GM23338 (cell line): ENCODE data around the gene SLC16A6. TPM values are rescaled to one million over a fixed set of nuclear protein-coding genes. Genes with fewer than 3 reads are reported as not detected.
"Not testable (repeated sequence)": the region's sequence is repeated elsewhere in the genome, so short reads cannot be mapped to it uniquely, and the experiment has no call there.

ENCODE experiments used
- ATAC-seq: fragments of 200-7000 bp; cut with Tn5 transposase; 3 replicates; pipeline ENCODE4 v1.9.1; 2020
- DNase-seq: peaks from one replicate; pipeline ENCODE4 v3.0.0-alpha.2; 2015; ENCODE audit warnings: low spot score
- H2AFZ ChIP-seq: fragments of 200-600 bp; sonication (generic); 2 replicates; pipeline ENCODE4 v1.8.0; 2016; ENCODE audit warnings: antibody characterized with exemption, mild to moderate bottlenecking, moderate library complexity
- H3F3A ChIP-seq: fragments of 200-600 bp; sonication (generic); replicated peaks from 2 replicates; pipeline ENCODE4 v1.8.0; 2017; ENCODE audit warnings: antibody characterized with exemption, mixed run types, low read depth
- H3K27ac ChIP-seq: fragments of 200-600 bp; sonication (generic); 2 replicates; pipeline ENCODE4 v1.6.1; 2016; ENCODE audit warnings: low read depth
- H3K27me3 ChIP-seq: fragments of 200-600 bp; sonication (generic); 2 replicates; pipeline ENCODE4 v1.8.0; 2016; ENCODE audit warnings: mild to moderate bottlenecking, mixed run types, moderate library complexity; ENCODE audit not compliant: insufficient read depth
- H3K36me3 ChIP-seq: fragments of 200-600 bp; sonication (generic); 2 replicates; pipeline ENCODE4 v1.8.0; 2016; ENCODE audit warnings: mild to moderate bottlenecking; ENCODE audit not compliant: insufficient read depth
- H3K4me1 ChIP-seq: fragments of 200-600 bp; sonication (generic); 2 replicates; pipeline ENCODE4 v1.8.0; 2016; ENCODE audit warnings: mild to moderate bottlenecking, moderate library complexity; ENCODE audit not compliant: insufficient read depth
- H3K4me2 ChIP-seq: fragments of 200-600 bp; sonication (generic); 2 replicates; pipeline ENCODE4 v1.7.1; 2017; ENCODE audit warnings: mixed run types
- H3K4me3 ChIP-seq: fragments of 200-600 bp; sonication (generic); 2 replicates; pipeline ENCODE4 v1.6.1; 2016; ENCODE audit warnings: mixed run types
- H3K79me2 ChIP-seq: fragments of 200-600 bp; sonication (generic); replicated peaks from 2 replicates; pipeline ENCODE4 v1.8.0; 2017; ENCODE audit warnings: mild to moderate bottlenecking; ENCODE audit not compliant: insufficient read depth
- H3K9me2 ChIP-seq: fragments of 200-600 bp; sonication (generic); 2 replicates; pipeline ENCODE4 v1.8.0; 2017; ENCODE audit not compliant: insufficient read depth
- H4K20me1 ChIP-seq: fragments of 200-600 bp; sonication (generic); replicated peaks from 2 replicates; pipeline ENCODE4 v1.8.0; 2017; ENCODE audit warnings: mild to moderate bottlenecking; ENCODE audit not compliant: insufficient read depth
- H3K27ac Mint-ChIP-seq: 2 replicates; pipeline ENCODE4 v1.8.0; 2020; ENCODE audit warnings: inconsistent platforms, mild to moderate bottlenecking, moderate library complexity, mixed read lengths
- H3K27me3 Mint-ChIP-seq: 3 replicates; pipeline ENCODE4 v1.8.0; 2022; ENCODE audit warnings: low read depth, mild to moderate bottlenecking, moderate library complexity, mixed read lengths, inconsistent platforms; ENCODE audit not compliant: insufficient read depth, poor library complexity
- H3K36me3 Mint-ChIP-seq: 3 replicates; pipeline ENCODE4 v1.8.0; 2021; ENCODE audit warnings: low read depth, mild to moderate bottlenecking, inconsistent platforms, moderate library complexity, mixed read lengths
- H3K4me1 Mint-ChIP-seq: 3 replicates; pipeline ENCODE4 v1.8.0; 2020; ENCODE audit warnings: mild to moderate bottlenecking, inconsistent platforms, mixed read lengths
- H3K4me3 Mint-ChIP-seq: 3 replicates; pipeline ENCODE4 v1.8.0; 2021; ENCODE audit warnings: moderate library complexity, mild to moderate bottlenecking, inconsistent platforms, mixed read lengths
- H3K9me3 Mint-ChIP-seq: 3 replicates; pipeline ENCODE4 v1.8.0; 2020; ENCODE audit warnings: moderate library complexity, mild to moderate bottlenecking, inconsistent platforms, mixed read lengths
- CREB1 ChIP-seq: fragments of 250-450 bp; sonication (Bioruptor Pico); IDR thresholded peaks from 2 replicates; pipeline ENCODE4 v1.5.0; 2020; ENCODE audit warnings: low read depth, mild to moderate bottlenecking, moderate library complexity
- CTCF ChIP-seq, 2 experiments: fragments of 200-600 bp in 1 of 2; sonication (generic) in 1 of 2; conservative IDR thresholded peaks; 2 replicates each; pipeline versions ENCODE4 v1.5.1 to v1.6.1; 2016 to 2017; ENCODE audit warnings: antibody characterized with exemption in 2 of 2, low read depth in 2 of 2, mild to moderate bottlenecking in 2 of 2, moderate library complexity in 1 of 2
- EZH2 ChIP-seq: fragments of 200-600 bp; sonication (generic); IDR thresholded peaks from one replicate; pipeline ENCODE4 v1.8.0; 2017; ENCODE audit warnings: antibody characterized with exemption, mild to moderate bottlenecking, low read depth; ENCODE audit not compliant: unreplicated experiment
- EZH2phosphoT487 ChIP-seq: fragments of 200-600 bp; sonication (generic); IDR thresholded peaks from one replicate; pipeline ENCODE4 v1.8.1; 2018; ENCODE audit warnings: antibody characterized with exemption; ENCODE audit not compliant: unreplicated experiment
- JUNB ChIP-seq: IDR thresholded peaks from one replicate; pipeline ENCODE4 v1.6.1; 2016; ENCODE audit warnings: antibody characterized with exemption; ENCODE audit not compliant: unreplicated experiment
- NANOG ChIP-seq: IDR thresholded peaks from 2 replicates; pipeline ENCODE4 v1.6.1; 2016; ENCODE audit warnings: antibody characterized with exemption, borderline replicate concordance
- POLR2AphosphoS5 ChIP-seq: IDR thresholded peaks from 2 replicates; pipeline ENCODE4 v1.6.1; 2016; ENCODE audit warnings: antibody characterized with exemption, low read depth
- STAT1 ChIP-seq: IDR thresholded peaks from one replicate; pipeline ENCODE4 v1.6.1; 2016; ENCODE audit warnings: antibody characterized with exemption; ENCODE audit not compliant: unreplicated experiment
- ZNF114 ChIP-seq: fragments of 250-450 bp; sonication (Bioruptor Pico); IDR thresholded peaks from 2 replicates; pipeline ENCODE4 v1.5.0; 2020; ENCODE audit warnings: mild to moderate bottlenecking, moderate library complexity
- ZNF331 ChIP-seq: fragments of 250-450 bp; sonication (Bioruptor Pico); IDR thresholded peaks from 2 replicates; pipeline ENCODE4 v1.5.0; 2020; ENCODE audit warnings: low read depth, mild to moderate bottlenecking, moderate library complexity
- polyA plus RNA-seq: library from polyadenylated mRNA; unstranded; fragments of >200 nt; fragmentation: Nextera tagmentation; extraction: Ambion mirVana; gene quantifications from 2 replicates; pipeline ENCODE4 v1.2.1, GENCODE V29; 2016
- total RNA-seq: library from RNA; depleted of rRNA; stranded (reverse); fragments of >200 nt; shearing (Covaris generic); gene quantifications from 2 replicates; pipeline ENCODE4 v1.2.3, GENCODE V29; 2014
- TF ChIP-seq, protein P1 (sequence below): IDR thresholded peaks from one replicate; pipeline ENCODE4 v1.6.1; 2018; ENCODE audit warnings: antibody characterized with exemption; ENCODE audit not compliant: unreplicated experiment
- TF ChIP-seq, protein P2 (sequence below): fragments of 250-450 bp; sonication (Bioruptor Pico); IDR thresholded peaks from 2 replicates; pipeline ENCODE4 v1.5.0; 2020; ENCODE audit warnings: mild to moderate bottlenecking, moderate library complexity

SLC16A6 gene
- total and polyA plus RNA-seq, 2 experiments from 2014 or later: not detected

GRCh38 chr17:68231131-68231530, 59.8 kb downstream of the SLC16A6 start:
- DNase-seq, H3K4me1 ChIP-seq, H4K20me1 ChIP-seq, H3K27me3 Mint-ChIP-seq, H3K27me3 ChIP-seq, H2AFZ ChIP-seq, H3K4me2 ChIP-seq, H3K9me2 ChIP-seq, H3K36me3 ChIP-seq, H3K79me2 ChIP-seq, H3K4me3 ChIP-seq, H3F3A ChIP-seq, H3K36me3 Mint-ChIP-seq, H3K9me3 Mint-ChIP-seq, H3K27ac ChIP-seq, H3K4me3 Mint-ChIP-seq, H3K4me1 Mint-ChIP-seq, ATAC-seq, H3K27ac Mint-ChIP-seq: not testable (repeated sequence)

- no peaks in the 10 kb centered on the region; the same call in 2 of the 3 replicates for H3K9me3 Mint-ChIP-seq
- H3K27ac Mint-ChIP-seq: no peak overlapping the region
- DNase-seq: no peak
- H3K4me1 Mint-ChIP-seq: peaks cover 5% of the 10 kb centered on the region; the same call in 1 of the 3 replicates
- Histone ChIP-seq H3K27me3 (no peaks in the 10 kb centered on the region), H3K4me3 (no peak overlapping the region), H3K9me2 (no peaks in the 10 kb centered on the region), H3K4me1 (no peaks in the 10 kb centered on the region), H3K4me2 (no peak overlapping the region), H3K36me3 (no peaks in the 10 kb centered on the region), H3K79me2 (no peaks in the 10 kb centered on the region), H2AFZ (no peak overlapping the region), H3F3A (no peaks in the 10 kb centered on the region), H4K20me1 (no peaks in the 10 kb centered on the region), H3K27ac (0 out of 2 replicates have a peak overlapping the region, but pooled peaks have one; percentile 19)
- peaks cover 5% of the 10 kb centered on the region; the same call in 2 of the 3 replicates for H3K36me3 Mint-ChIP-seq
- ATAC-seq: no peak
- peaks cover 2% of the 10 kb centered on the region for H3K27me3 Mint-ChIP-seq
- H3K4me3 Mint-ChIP-seq: no peak overlapping the region
- TF ChIP-seq CREB1 (no peak), EZH2phosphoT487 (no peak), ZNF331 (no peak), NANOG (no peak), CTCF (conservative IDR thresholded peaks at IDR 0.05; ENCODE audit: low read depth in 2 of 2) (no peak), ZNF114 (CRISPR knock-in tag) (no peak), JUNB (no peak), STAT1 (no peak), EZH2 (no peak), POLR2AphosphoS5 (no peak)
- TF ChIP-seq, protein P1, sequence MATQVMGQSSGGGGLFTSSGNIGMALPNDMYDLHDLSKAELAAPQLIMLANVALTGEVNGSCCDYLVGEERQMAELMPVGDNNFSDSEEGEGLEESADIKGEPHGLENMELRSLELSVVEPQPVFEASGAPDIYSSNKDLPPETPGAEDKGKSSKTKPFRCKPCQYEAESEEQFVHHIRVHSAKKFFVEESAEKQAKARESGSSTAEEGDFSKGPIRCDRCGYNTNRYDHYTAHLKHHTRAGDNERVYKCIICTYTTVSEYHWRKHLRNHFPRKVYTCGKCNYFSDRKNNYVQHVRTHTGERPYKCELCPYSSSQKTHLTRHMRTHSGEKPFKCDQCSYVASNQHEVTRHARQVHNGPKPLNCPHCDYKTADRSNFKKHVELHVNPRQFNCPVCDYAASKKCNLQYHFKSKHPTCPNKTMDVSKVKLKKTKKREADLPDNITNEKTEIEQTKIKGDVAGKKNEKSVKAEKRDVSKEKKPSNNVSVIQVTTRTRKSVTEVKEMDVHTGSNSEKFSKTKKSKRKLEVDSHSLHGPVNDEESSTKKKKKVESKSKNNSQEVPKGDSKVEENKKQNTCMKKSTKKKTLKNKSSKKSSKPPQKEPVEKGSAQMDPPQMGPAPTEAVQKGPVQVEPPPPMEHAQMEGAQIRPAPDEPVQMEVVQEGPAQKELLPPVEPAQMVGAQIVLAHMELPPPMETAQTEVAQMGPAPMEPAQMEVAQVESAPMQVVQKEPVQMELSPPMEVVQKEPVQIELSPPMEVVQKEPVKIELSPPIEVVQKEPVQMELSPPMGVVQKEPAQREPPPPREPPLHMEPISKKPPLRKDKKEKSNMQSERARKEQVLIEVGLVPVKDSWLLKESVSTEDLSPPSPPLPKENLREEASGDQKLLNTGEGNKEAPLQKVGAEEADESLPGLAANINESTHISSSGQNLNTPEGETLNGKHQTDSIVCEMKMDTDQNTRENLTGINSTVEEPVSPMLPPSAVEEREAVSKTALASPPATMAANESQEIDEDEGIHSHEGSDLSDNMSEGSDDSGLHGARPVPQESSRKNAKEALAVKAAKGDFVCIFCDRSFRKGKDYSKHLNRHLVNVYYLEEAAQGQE: no peak
- TF ChIP-seq, protein P2, sequence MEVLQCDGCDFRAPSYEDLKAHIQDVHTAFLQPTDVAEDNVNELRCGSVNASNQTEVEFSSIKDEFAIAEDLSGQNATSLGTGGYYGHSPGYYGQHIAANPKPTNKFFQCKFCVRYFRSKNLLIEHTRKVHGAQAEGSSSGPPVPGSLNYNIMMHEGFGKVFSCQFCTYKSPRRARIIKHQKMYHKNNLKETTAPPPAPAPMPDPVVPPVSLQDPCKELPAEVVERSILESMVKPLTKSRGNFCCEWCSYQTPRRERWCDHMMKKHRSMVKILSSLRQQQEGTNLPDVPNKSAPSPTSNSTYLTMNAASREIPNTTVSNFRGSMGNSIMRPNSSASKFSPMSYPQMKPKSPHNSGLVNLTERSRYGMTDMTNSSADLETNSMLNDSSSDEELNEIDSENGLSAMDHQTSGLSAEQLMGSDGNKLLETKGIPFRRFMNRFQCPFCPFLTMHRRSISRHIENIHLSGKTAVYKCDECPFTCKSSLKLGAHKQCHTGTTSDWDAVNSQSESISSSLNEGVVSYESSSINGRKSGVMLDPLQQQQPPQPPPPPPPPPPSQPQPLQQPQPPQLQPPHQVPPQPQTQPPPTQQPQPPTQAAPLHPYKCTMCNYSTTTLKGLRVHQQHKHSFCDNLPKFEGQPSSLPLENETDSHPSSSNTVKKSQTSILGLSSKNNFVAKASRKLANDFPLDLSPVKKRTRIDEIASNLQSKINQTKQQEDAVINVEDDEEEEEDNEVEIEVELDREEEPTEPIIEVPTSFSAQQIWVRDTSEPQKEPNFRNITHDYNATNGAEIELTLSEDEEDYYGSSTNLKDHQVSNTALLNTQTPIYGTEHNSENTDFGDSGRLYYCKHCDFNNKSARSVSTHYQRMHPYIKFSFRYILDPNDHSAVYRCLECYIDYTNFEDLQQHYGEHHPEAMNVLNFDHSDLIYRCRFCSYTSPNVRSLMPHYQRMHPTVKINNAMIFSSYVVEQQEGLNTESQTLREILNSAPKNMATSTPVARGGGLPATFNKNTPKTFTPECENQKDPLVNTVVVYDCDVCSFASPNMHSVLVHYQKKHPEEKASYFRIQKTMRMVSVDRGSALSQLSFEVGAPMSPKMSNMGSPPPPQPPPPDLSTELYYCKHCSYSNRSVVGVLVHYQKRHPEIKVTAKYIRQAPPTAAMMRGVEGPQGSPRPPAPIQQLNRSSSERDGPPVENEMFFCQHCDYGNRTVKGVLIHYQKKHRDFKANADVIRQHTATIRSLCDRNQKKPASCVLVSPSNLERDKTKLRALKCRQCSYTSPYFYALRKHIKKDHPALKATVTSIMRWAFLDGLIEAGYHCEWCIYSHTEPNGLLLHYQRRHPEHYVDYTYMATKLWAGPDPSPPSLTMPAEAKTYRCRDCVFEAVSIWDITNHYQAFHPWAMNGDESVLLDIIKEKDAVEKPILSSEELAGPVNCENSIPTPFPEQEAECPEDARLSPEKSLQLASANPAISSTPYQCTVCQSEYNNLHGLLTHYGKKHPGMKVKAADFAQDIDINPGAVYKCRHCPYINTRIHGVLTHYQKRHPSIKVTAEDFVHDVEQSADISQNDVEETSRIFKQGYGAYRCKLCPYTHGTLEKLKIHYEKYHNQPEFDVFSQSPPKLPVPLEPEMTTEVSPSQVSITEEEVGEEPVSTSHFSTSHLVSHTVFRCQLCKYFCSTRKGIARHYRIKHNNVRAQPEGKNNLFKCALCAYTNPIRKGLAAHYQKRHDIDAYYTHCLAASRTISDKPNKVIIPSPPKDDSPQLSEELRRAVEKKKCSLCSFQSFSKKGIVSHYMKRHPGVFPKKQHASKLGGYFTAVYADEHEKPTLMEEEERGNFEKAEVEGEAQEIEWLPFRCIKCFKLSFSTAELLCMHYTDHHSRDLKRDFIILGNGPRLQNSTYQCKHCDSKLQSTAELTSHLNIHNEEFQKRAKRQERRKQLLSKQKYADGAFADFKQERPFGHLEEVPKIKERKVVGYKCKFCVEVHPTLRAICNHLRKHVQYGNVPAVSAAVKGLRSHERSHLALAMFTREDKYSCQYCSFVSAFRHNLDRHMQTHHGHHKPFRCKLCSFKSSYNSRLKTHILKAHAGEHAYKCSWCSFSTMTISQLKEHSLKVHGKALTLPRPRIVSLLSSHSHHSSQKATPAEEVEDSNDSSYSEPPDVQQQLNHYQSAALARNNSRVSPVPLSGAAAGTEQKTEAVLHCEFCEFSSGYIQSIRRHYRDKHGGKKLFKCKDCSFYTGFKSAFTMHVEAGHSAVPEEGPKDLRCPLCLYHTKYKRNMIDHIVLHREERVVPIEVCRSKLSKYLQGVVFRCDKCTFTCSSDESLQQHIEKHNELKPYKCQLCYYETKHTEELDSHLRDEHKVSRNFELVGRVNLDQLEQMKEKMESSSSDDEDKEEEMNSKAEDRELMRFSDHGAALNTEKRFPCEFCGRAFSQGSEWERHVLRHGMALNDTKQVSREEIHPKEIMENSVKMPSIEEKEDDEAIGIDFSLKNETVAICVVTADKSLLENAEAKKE (CRISPR knock-in tag): no peak
Measured at GRCh38 chr17:68229619-68230018, 61.3 kb downstream of the SLC16A6 start.
